ENCODE data around the gene TSC2.
"Not testable (repeated sequence)": the region's sequence is repeated elsewhere in the genome, so short reads cannot be mapped to it uniquely, and the experiment has no call there.

TSC2 gene

DNA sequence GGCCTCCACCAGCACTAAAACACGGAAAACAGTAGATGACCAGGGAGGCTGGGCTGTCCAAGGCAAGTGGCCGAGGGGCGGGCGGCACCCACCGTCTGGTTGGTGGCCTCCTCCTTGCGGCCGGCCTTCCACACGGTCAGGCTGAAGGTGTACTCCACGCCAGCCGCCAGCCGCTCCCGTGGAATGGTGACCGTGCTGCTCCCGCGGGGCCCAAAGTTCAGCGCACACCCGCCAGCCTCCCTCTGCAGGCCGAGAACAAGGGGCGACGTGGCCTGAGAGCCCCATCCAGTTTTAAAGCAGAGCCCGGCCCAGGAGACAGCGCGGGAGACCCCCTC lies 60.0 kb downstream of the TSC2 start:
- not testable (repeated sequence) for DNase-seq

- DNase-seq: not testable (repeated sequence)
Measured at GRCh38 chr16:2108446-2109270, 60.9 kb downstream of the TSC2 start.

DNA sequence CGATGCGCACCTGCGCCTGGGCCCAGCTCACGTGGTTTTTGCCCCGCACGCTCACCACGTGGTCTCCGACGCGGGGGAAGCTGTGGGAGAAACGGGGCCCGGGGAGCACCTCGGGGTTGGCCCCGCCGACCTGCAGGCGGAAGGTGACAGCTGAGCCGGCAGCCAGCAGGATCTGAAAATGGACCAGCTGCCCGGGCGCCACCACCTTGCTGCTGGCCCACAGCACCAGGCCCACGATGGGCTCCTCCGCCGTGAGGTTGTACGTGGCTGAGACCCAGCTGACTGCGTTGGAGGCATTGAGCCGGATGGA lies 61.4 kb downstream of the TSC2 start:
- DNase-seq: not testable (repeated sequence)

DNA sequence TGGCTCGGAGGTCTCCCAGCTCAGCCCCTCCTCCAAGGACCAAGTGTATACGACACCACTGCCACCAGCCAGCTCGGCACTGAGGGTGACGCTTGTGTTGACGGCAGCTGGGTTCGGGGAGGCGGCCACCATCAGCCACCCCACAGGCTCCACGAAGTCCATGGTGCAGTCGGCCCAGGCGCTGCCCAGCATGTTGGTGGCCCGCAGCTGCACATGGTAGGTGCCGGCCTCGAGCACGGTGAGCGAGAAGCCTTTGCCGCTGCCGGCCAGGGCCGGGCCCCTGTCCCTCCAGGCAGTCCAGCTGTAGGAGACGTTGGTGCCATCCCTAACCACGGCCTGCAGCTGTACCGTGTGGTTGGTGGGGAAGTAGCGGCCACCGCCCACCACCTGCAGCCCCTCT lies 62.1 kb downstream of the TSC2 start:
- not testable (repeated sequence) for DNase-seq

DNA sequence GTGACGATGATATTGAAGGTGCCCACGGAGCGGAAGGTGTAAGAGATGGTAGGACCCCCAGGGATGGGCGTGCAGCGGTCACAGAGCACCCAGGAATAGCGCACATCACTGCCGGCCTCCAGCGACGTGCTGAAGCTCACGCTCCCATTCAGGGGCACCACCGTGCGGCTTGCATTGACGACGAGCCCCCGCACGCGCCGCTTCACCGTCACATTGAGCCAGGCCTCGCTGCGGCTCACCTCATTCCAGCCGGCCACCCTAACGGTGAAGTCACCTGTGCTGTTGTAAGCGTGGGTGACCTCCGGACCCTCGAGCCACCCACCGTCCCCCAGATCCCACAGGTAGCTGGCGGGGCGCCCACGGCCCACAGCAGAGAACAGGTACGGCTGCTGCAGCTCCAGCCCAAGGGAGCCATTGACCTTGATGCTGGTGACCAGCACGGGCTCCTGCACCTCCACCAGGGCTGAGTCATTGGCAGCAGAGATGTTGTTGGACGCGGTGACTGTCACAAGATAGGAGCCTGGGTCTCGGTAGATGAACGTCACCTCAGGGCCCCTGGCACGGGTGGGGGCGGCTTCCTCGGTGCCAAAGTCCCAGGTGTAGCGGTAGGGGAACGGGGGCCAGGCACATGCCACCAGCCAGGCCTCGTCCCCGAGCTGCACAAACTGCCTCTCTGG lies 62.7 kb downstream of the TSC2 start:
- DNase-seq: not testable (repeated sequence)

- DNase-seq: not testable (repeated sequence)
Measured at GRCh38 chr16:2111009-2111353, 63.2 kb downstream of the TSC2 start.

- DNase-seq: not testable (repeated sequence)
Measured at GRCh38 chr16:2111412-2112335, 63.9 kb downstream of the TSC2 start.

GRCh38 chr16:2112539-2113106 lies 64.8 kb downstream of the TSC2 start:
- DNase-seq: not testable (repeated sequence)

GRCh38 chr16:2114225-2114624 lies 66.4 kb downstream of the TSC2 start:
- not testable (repeated sequence) for DNase-seq

DNA sequence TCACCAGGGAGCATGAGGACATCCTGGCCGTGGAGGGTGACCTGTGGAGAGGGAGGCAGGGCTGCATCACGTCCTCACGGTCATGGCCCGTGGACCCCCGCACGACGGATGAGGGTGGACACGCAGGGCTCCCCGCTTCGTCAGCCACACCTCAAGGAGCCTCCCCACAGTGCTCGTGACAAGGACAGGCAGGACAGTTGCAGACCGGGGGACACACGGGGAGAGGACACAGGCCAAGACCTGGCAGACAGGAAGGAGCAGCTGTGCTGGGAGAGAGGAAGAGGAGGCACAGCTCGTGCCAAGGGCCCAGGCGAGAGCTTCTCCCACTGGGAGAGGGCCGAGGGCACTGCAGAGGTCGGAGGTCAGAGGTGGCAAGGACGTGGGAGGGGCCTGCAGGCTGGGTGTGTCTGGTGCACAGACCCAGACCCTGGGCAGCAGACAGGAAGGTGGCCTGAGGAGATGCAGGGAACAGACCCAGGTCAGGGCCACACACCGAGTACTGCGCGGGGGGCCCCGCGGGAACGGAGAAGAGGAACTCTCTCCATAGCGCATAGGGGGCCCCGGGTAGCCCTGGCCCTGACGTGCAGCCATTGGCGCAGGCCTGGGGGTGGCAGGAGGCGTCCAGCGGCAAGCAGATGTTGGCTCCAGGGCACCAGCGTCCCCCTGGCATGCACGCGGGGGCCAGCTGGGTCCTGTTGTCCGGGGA lies 67.3 kb downstream of the TSC2 start:
- DNase-seq: not testable (repeated sequence)

- no peak for DNase-seq
Measured at GRCh38 chr16:2115591-2115973, 67.8 kb downstream of the TSC2 start.

- DNase-seq: not testable (repeated sequence)
Measured at GRCh38 chr16:2116428-2116827, 68.6 kb downstream of the TSC2 start.

GRCh38 chr16:2117341-2117740 lies 69.6 kb downstream of the TSC2 start:
- DNase-seq: not testable (repeated sequence)

- not testable (repeated sequence) for DNase-seq
Measured at GRCh38 chr16:2117960-2118722, 70.4 kb downstream of the TSC2 start.

- peak; percentile 50 for DNase-seq
Measured at GRCh38 chr16:2121325-2121724, 73.5 kb downstream of the TSC2 start.

DNA sequence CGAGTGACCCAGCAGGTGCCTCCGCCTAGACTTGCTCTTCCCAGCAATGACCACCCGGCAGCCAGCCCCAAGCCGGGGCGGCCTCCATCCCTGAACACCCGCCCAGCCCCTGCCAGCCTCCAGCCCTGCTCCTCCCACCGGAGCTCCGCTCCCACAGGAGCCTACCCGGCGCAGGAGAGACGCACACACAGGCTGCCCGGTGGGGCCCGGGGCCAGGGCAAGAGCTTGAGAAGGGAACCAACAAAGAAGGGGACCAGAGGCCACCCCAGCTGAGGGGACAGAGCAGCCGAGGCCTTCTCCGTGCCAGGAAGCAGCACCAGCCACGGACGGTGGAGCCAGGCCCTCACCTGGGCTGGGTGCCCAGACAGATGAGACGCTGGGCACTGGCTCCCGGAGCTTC lies 74.1 kb downstream of the TSC2 start:
- no peak for DNase-seq

GRCh38 chr16:2122429-2122828 lies 74.6 kb downstream of the TSC2 start:
- no peak for DNase-seq

- DNase-seq: not testable (repeated sequence)
Measured at GRCh38 chr16:2122934-2123683, 75.3 kb downstream of the TSC2 start.

DNA sequence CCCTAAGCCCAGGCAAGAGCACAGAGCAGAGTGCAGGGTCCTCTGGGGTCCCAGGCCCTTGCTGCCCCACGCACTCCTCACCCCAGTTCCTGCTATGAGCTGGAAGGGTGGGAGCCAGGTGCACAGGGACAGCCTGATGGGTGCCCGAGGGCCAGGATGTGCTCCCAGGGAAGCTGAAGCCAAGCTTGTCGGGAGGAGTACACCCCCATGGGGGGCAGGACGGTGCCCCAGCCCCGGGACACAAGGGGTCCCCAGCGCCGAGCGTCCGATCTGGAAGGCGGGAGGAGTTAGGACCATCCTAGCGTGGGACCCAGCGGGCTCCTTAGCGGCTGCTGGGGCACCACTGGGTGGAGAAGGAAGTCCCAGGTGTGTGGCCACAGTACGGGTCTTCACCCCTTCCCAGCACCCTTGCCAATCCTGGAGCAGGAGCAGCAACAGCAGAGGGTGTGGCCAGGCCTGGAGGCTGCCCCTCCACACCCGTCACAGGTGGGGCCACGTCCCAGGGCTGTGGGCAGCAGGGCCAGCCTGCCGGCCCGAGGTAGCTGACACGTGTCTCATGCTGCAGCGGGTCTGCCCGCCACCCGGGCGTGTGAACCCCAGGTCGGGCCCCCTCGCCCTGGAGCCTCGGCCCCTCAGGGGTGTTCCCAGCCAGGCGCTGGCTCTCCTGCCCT lies 76.1 kb downstream of the TSC2 start:
- DNase-seq: not testable (repeated sequence)

DNA sequence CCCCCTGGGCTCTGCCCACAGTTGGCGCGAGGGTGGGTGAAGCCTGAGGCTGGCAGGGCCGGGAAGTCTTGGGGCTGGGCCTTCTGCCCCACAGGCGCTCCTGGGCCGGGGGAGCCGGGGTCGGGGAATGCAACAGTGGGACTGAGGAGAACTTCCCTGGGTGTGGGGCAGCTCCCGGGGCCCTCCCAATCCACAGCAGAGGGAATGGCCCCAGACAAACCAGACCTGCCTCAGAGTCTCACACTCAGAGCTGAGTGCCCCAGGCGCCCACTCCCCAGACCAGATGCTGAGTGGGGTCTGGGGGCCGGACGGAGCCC lies 76.5 kb downstream of the TSC2 start:
- DNase-seq: not testable (repeated sequence)

All from CD4-positive, alpha-beta T cell treated with Interleukin-10 for 1 hour (primary cell).